Stimulated activated CD4-positive, alpha-beta T cell treated with anti-CD3 and anti-CD28 coated beads, Interleukin-2, amount 100 ng/mL, for 24 hours (primary cell): ENCODE results near the gene TRPV6.

Experiments used
- DNase-seq, 2 donors: peaks; one replicate each; pipeline ENCODE4 v3.0.0-alpha.2; 2020

Gene TRPV6

GRCh38 chr7:142885311-142886230 lies at the start of gene TRPV6:
Gene TRPV6, minus strand, starts transcription at chr7:142885745.
- DNase-seq = no peak

- DNase-seq = no peak
These were observed 48.5 kb upstream of the TRPV6 start for GRCh38 chr7:142934056-142934455.

- no peak for DNase-seq
These were observed 48.1 kb upstream of the TRPV6 start, which contains the start of gene TRPV5 for GRCh38 chr7:142933624-142934023. Gene TRPV5, minus strand, starts transcription at chr7:142933746. Its CDS starts 287 bp downstream, at chr7:142933459.

- no peak for DNase-seq
These were observed 47.5 kb upstream of the TRPV6 start for GRCh38 chr7:142933092-142933475.

GRCh38 chr7:142932386-142933091 lies 47.0 kb upstream of the TRPV6 start:
- no peak for DNase-seq

GRCh38 chr7:142930126-142930730 lies 44.7 kb upstream of the TRPV6 start:
- DNase-seq = no peak

GRCh38 chr7:142927949-142928348 lies 42.4 kb upstream of the TRPV6 start:
- DNase-seq = no peak

- DNase-seq = no peak
These were observed 41.7 kb upstream of the TRPV6 start for GRCh38 chr7:142927085-142927745.

- no peak for DNase-seq
These were observed 39.9 kb upstream of the TRPV6 start for GRCh38 chr7:142925413-142925812.

GRCh38 chr7:142923391-142923790 lies 37.8 kb upstream of the TRPV6 start:
- no peak for DNase-seq

- DNase-seq = no peak
These were observed 34.1 kb upstream of the TRPV6 start for GRCh38 chr7:142919656-142920055.

GRCh38 chr7:142918901-142919300 lies 33.4 kb upstream of the TRPV6 start:
- DNase-seq = no peak

- DNase-seq = no peak
These were observed 31.9 kb upstream of the TRPV6 start for GRCh38 chr7:142917447-142917846.

- no peak for DNase-seq
These were observed 31.0 kb upstream of the TRPV6 start for GRCh38 chr7:142916508-142916907.

GRCh38 chr7:142915315-142915714 lies 29.8 kb upstream of the TRPV6 start:
- DNase-seq = no peak

GRCh38 chr7:142914121-142914520 lies 28.6 kb upstream of the TRPV6 start:
- DNase-seq = no peak

- no peak for DNase-seq
These were observed 28.0 kb upstream of the TRPV6 start for GRCh38 chr7:142913566-142913965.

- no peak for DNase-seq
These were observed 27.5 kb upstream of the TRPV6 start for GRCh38 chr7:142913051-142913450.

- DNase-seq = no peak
These were observed 24.9 kb upstream of the TRPV6 start for GRCh38 chr7:142910481-142910880.

- no peak for DNase-seq
These were observed 24.5 kb upstream of the TRPV6 start for GRCh38 chr7:142910031-142910433.

GRCh38 chr7:142908921-142909890 lies 23.7 kb upstream of the TRPV6 start:
- DNase-seq = no peak

- DNase-seq = no peak
These were observed 22.7 kb upstream of the TRPV6 start for GRCh38 chr7:142908290-142908689.
